Gastrocnemius medialis (tissue), 4 donors: ENCODE measurements around the gene ITPKB.

ENCODE experiments used
- CTCF ChIP-seq, 5 experiments: fragments of 450-650 bp in 3 of 5; fragments of 200-600 bp in 2 of 5; sonication (generic) in 2 of 5; IDR thresholded peaks in 4 of 5; conservative IDR thresholded peaks in 1 of 5; 1 replicate in 4 of 5; 2 replicates in 1 of 5; pipeline ENCODE4 v1.5.1; 2016 to 2019; ENCODE audit warnings: antibody characterized with exemption in 5 of 5, mild to moderate bottlenecking in 3 of 5, moderate library complexity in 3 of 5
- POLR2A ChIP-seq, 2 donors: fragments of 450-650 bp; IDR thresholded peaks; one replicate each; pipeline ENCODE4 v1.6.1; 2017; ENCODE audit warnings: antibody characterized with exemption in 2 of 2, mild to moderate bottlenecking in 2 of 2, moderate library complexity in 2 of 2

DNA sequence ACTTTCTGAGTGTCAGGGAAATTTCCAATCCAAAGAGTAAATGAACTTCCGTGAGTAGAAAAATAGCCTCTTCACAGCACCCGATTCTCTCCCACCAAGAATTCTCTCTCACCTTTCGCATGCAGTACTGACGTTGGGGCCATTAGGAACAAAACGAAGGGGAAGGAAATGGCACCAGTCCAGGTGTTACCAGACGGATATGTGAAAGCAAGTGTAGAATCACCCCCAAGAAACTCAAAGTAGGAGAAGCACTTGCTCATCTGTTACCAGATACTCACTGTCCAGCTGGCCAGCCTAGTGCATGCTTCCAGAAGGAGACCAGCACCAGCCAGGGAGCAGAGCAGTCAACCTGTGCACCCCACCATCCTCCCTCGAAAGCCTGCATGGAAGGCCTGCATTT, 55.1 kb downstream of the ITPKB start:
- TF ChIP-seq CTCF (IDR thresholded peaks at IDR 0.05 in 4 of 5, conservative IDR thresholded peaks at IDR 0.05 in 1 of 5) (no peak), POLR2A (IDR thresholded peaks at IDR 0.05) (no peak)
